Muscle layer of colon (tissue), 2 donors: ENCODE measurements around the gene MSLN.
A peak's percentile ranks its signal among the peaks of the same experiment; 100 is the strongest.

ENCODE experiments used
- H3K27ac ChIP-seq: one replicate; pipeline ENCODE4 v1.7.0; 2013; ENCODE audit warnings: low read depth, mild to moderate bottlenecking, low read length, moderate library complexity
- H3K27me3 ChIP-seq, 2 donors: one replicate each; pipeline ENCODE4 v1.7.0; 2013; ENCODE audit warnings: low read length in 2 of 2, mild to moderate bottlenecking in 2 of 2; ENCODE audit not compliant: insufficient read depth in 2 of 2, control insufficient read depth in 1 of 2
- H3K36me3 ChIP-seq: one replicate; pipeline ENCODE4 v1.7.0; 2013; ENCODE audit warnings: mild to moderate bottlenecking, low read length; ENCODE audit not compliant: insufficient read depth
- H3K4me1 ChIP-seq: one replicate; pipeline ENCODE4 v1.7.0; 2013; ENCODE audit warnings: mild to moderate bottlenecking, low read length; ENCODE audit not compliant: insufficient read depth
- H3K4me3 ChIP-seq, 2 donors: one replicate each; pipeline ENCODE4 v1.7.0; 2013; ENCODE audit warnings: low read length in 2 of 2, low read depth in 1 of 2, mild to moderate bottlenecking in 1 of 2, moderate library complexity in 1 of 2
- H3K9ac ChIP-seq: one replicate; pipeline ENCODE4 v1.7.0; 2013; ENCODE audit warnings: low read length
- H3K9me3 ChIP-seq: one replicate; pipeline ENCODE4 v1.7.0; 2013; ENCODE audit warnings: mild to moderate bottlenecking, low read length
- donor health status: abdominal sarcoma.
- donor health status: Adenocarcinoma of cecum.

The MSLN gene

GRCh38 chr16:730666-731509 is 29.6 kb upstream of the MSLN start:
- H3K9me3 ChIP-seq = no peaks in the 10 kb centered on the region
- no peak overlapping the region for H3K27ac ChIP-seq
- no peak overlapping the region for H3K4me3 ChIP-seq
- no peak overlapping the region for H3K9ac ChIP-seq
- H3K4me1 ChIP-seq = peaks cover 11% of the 10 kb centered on the region
- peaks cover 13 to 29% of the 10 kb centered on the region in 2 donors for H3K27me3 ChIP-seq
- H3K36me3 ChIP-seq = peaks cover 13% of the 10 kb centered on the region

GRCh38 chr16:732332-732731 is 28.2 kb upstream of the MSLN start:
- H3K9ac ChIP-seq = no peak overlapping the region
- H3K4me3 ChIP-seq = no peak overlapping the region
- no peaks in the 10 kb centered on the region for H3K9me3 ChIP-seq
- no peak overlapping the region for H3K27ac ChIP-seq
- peaks cover 19% of the 10 kb centered on the region for H3K36me3 ChIP-seq
- peaks cover 4 to 17% of the 10 kb centered on the region in 2 donors for H3K27me3 ChIP-seq
- peaks cover 4% of the 10 kb centered on the region for H3K4me1 ChIP-seq

GRCh38 chr16:732936-733335 is 27.6 kb upstream of the MSLN start:
- H3K27me3 ChIP-seq = peaks cover 0 to 12% of the 10 kb centered on the region in 2 donors
- H3K36me3 ChIP-seq = peaks cover 24% of the 10 kb centered on the region
- H3K27ac ChIP-seq = no peak overlapping the region

GRCh38 chr16:733382-734207 is 26.9 kb upstream of the MSLN start:
- no peaks in the 10 kb centered on the region for H3K9me3 ChIP-seq
- H3K9ac ChIP-seq = no peak overlapping the region
- H3K27ac ChIP-seq = no peak overlapping the region
- no peaks in the 10 kb centered on the region for H3K4me1 ChIP-seq
- peaks cover 0 to 8% of the 10 kb centered on the region in 2 donors for H3K27me3 ChIP-seq
- H3K4me3 ChIP-seq = no peak overlapping the region
- H3K36me3 ChIP-seq = peaks cover 26% of the 10 kb centered on the region

More at GRCh38 chr16:732936-733335, 27.6 kb upstream of the MSLN start:
- Histone ChIP-seq H3K4me1 (no peaks in the 10 kb centered on the region), H3K4me3 (no peak overlapping the region), H3K9ac (no peak overlapping the region), H3K9me3 (no peaks in the 10 kb centered on the region)

- H3K36me3 ChIP-seq = peaks cover 26% of the 10 kb centered on the region
- H3K27ac ChIP-seq = no peak overlapping the region
- H3K27me3 ChIP-seq = peaks cover 0 to 2% of the 10 kb centered on the region in 2 donors
These were observed 26.1 kb upstream of the MSLN start for GRCh38 chr16:734208-734980.

GRCh38 chr16:734981-735881 is 25.3 kb upstream of the MSLN start:
- Histone ChIP-seq H3K9me3 (no peaks in the 10 kb centered on the region), H3K27ac (no peak overlapping the region), H3K36me3 (peaks cover 26% of the 10 kb centered on the region), H3K27me3 (no peaks in the 10 kb centered on the region), H3K4me1 (peaks cover 7% of the 10 kb centered on the region), H3K4me3 (no peak overlapping the region), H3K9ac (no peak overlapping the region)

More at GRCh38 chr16:734208-734980, 26.1 kb upstream of the MSLN start:
- H3K4me3 ChIP-seq = no peak overlapping the region
- no peaks in the 10 kb centered on the region for H3K4me1 ChIP-seq
- no peak overlapping the region for H3K9ac ChIP-seq
- no peaks in the 10 kb centered on the region for H3K9me3 ChIP-seq

- no peaks in the 10 kb centered on the region for H3K27me3 ChIP-seq
- H3K27ac ChIP-seq = no peak overlapping the region
- peaks cover 26% of the 10 kb centered on the region for H3K36me3 ChIP-seq
- H3K4me1 ChIP-seq = peaks cover 7% of the 10 kb centered on the region
- no peak overlapping the region for H3K9ac ChIP-seq
- no peak overlapping the region for H3K4me3 ChIP-seq
- H3K9me3 ChIP-seq = no peaks in the 10 kb centered on the region
These were observed 24.5 kb upstream of the MSLN start for GRCh38 chr16:735982-736453.

- Histone ChIP-seq H3K4me1 (peaks cover 10% of the 10 kb centered on the region), H3K9ac (no peak overlapping the region), H3K4me3 (no peak overlapping the region), H3K27me3 (no peaks in the 10 kb centered on the region), H3K9me3 (no peaks in the 10 kb centered on the region), H3K36me3 (peaks cover 25% of the 10 kb centered on the region), H3K27ac (no peak overlapping the region)
These were observed 23.5 kb upstream of the MSLN start for GRCh38 chr16:736936-737481.

- H3K27ac ChIP-seq = peak overlapping the region; percentile 82
These were observed 20.7 kb upstream of the MSLN start for GRCh38 chr16:739560-740458.

More at GRCh38 chr16:739560-740458, 20.7 kb upstream of the MSLN start:
- peaks cover 0 to 3% of the 10 kb centered on the region in 2 donors for H3K27me3 ChIP-seq
- peak overlapping the region; percentile 72 to 97 for H3K4me3 ChIP-seq
- H3K4me1 ChIP-seq = peaks cover 10% of the 10 kb centered on the region
- H3K9ac ChIP-seq = peak overlapping the region; percentile 27
- H3K9me3 ChIP-seq = no peaks in the 10 kb centered on the region
- peaks cover 21% of the 10 kb centered on the region for H3K36me3 ChIP-seq
